Neural cell (in vitro differentiated cells): ENCODE measurements around the gene GABRD. TPM values are rescaled to one million over a fixed set of nuclear protein-coding genes. Genes with fewer than 3 reads are reported as not detected.

Experiments used
- H2AFZ ChIP-seq: fragments of 200-600, 300-800 bp; sonication (generic), shearing (Covaris generic); 2 replicates; pipeline ENCODE4 v1.6.0; 2014; ENCODE audit warnings: low read depth, mild to moderate bottlenecking, antibody characterized with exemption, low read length, moderate library complexity
- H3F3A ChIP-seq: fragments of 200-600 bp; shearing (Covaris generic); 2 replicates; pipeline ENCODE4 v1.6.1; 2016; ENCODE audit warnings: mild to moderate bottlenecking, moderate library complexity, mixed read lengths, antibody characterized with exemption, low read length; ENCODE audit not compliant: insufficient read depth, poor library complexity, severe bottlenecking
- H3K27ac ChIP-seq: fragments of 200-600, 300-800 bp; sonication (generic), shearing (Covaris generic); 2 replicates; pipeline ENCODE4 v1.5.1; 2014; ENCODE audit warnings: mild to moderate bottlenecking, low read length, moderate library complexity
- H3K27me3 ChIP-seq: fragments of 300-800, 200-600 bp; sonication (generic), shearing (Covaris generic); 2 replicates; pipeline ENCODE4 v1.6.0; 2014; ENCODE audit warnings: mild to moderate bottlenecking, low read depth, low read length, moderate library complexity; ENCODE audit not compliant: insufficient read depth
- H3K36me3 ChIP-seq: fragments of 300-800, 200-600 bp; sonication (generic), shearing (Covaris generic); 2 replicates; pipeline ENCODE4 v1.5.1; 2014; ENCODE audit warnings: mild to moderate bottlenecking, antibody characterized with exemption, low read length, moderate library complexity; ENCODE audit not compliant: insufficient read depth
- H3K4me2 ChIP-seq: fragments of 300-800, 200-600 bp; sonication (generic), shearing (Covaris generic); 2 replicates; pipeline ENCODE4 v1.6.0; 2014; ENCODE audit warnings: mild to moderate bottlenecking, low read length
- H3K4me3 ChIP-seq: fragments of 300-800, 200-600 bp; sonication (generic), shearing (Covaris generic); 2 replicates; pipeline ENCODE4 v1.5.1; 2014; ENCODE audit warnings: mild to moderate bottlenecking, low read length, moderate library complexity
- H3K79me2 ChIP-seq: fragments of 200-600 bp; shearing (Covaris generic); replicated peaks from 2 replicates; pipeline ENCODE4 v1.6.0; 2014; ENCODE audit warnings: mild to moderate bottlenecking, low read length, moderate library complexity; ENCODE audit not compliant: insufficient read depth
- H3K9ac ChIP-seq: fragments of 300-800, 200-600 bp; sonication (generic), shearing (Covaris generic); 2 replicates; pipeline ENCODE4 v1.6.1; 2016; ENCODE audit warnings: mild to moderate bottlenecking, low read length, mixed read lengths
- H3K9me2 ChIP-seq: fragments of 200-600 bp; shearing (Covaris generic); 2 replicates; pipeline ENCODE4 v1.6.1; 2016; ENCODE audit warnings: mild to moderate bottlenecking, low read length, mixed read lengths; ENCODE audit not compliant: insufficient read depth
- H3K9me3 ChIP-seq: fragments of 200-600, 300-800 bp; sonication (generic), shearing (Covaris generic); 2 replicates; pipeline ENCODE4 v1.6.1; 2016; ENCODE audit warnings: mild to moderate bottlenecking, mixed run types, low read length, moderate library complexity, mixed read lengths
- H4K20me1 ChIP-seq: fragments of 200-600 bp; shearing (Covaris generic); 2 replicates; pipeline ENCODE4 v1.6.1; 2016; ENCODE audit warnings: mild to moderate bottlenecking, mixed run types; ENCODE audit not compliant: insufficient read depth
- EP300 ChIP-seq: fragments of 450-650 bp; conservative IDR thresholded peaks from 2 replicates; pipeline ENCODE4 v1.6.1; 2014; ENCODE audit warnings: antibody characterized with exemption, mild to moderate bottlenecking, moderate library complexity; ENCODE audit not compliant: poor library complexity, severe bottlenecking
- EZH2 ChIP-seq: fragments of 200-600, 300-800 bp; shearing (Covaris generic), sonication (generic); IDR thresholded peaks from 2 replicates; pipeline ENCODE4 v1.6.1; 2014; ENCODE audit warnings: antibody characterized with exemption, low read length, borderline replicate concordance, mild to moderate bottlenecking; ENCODE audit not compliant: insufficient read depth, poor library complexity, severe bottlenecking
- MXI1 ChIP-seq: fragments of 450-650 bp; conservative IDR thresholded peaks from 2 replicates; pipeline ENCODE4 v1.6.1; 2014; ENCODE audit warnings: antibody characterized with exemption, mild to moderate bottlenecking; ENCODE audit not compliant: poor library complexity, severe bottlenecking
- POLR2AphosphoS5 ChIP-seq: IDR thresholded peaks from 2 replicates; pipeline ENCODE4 v1.6.1; 2012
- RAD21 ChIP-seq: fragments of 450-650 bp; conservative IDR thresholded peaks from 2 replicates; pipeline ENCODE4 v1.6.1; 2014; ENCODE audit warnings: antibody characterized with exemption, mild to moderate bottlenecking, moderate library complexity
- SMC3 ChIP-seq: fragments of 450-650 bp; conservative IDR thresholded peaks from 2 replicates; pipeline ENCODE4 v1.6.1; 2014; ENCODE audit warnings: antibody characterized with exemption, mild to moderate bottlenecking, moderate library complexity; ENCODE audit not compliant: poor library complexity
- TAF1 ChIP-seq: IDR thresholded peaks from 2 replicates; pipeline ENCODE4 v1.6.1; 2012; ENCODE audit warnings: low read depth
- polyA plus RNA-seq: library from polyadenylated mRNA; depleted of rRNA; stranded (reverse); fragments of >200 nt; gene quantifications from 2 replicates; pipeline ENCODE4 v1.2.3, GENCODE V29; 2014
- TF ChIP-seq, protein P1 (sequence below): fragments of 450-650 bp; IDR thresholded peaks from 2 replicates; pipeline ENCODE4 v1.5.1; 2014; ENCODE audit warnings: antibody characterized with exemption, mild to moderate bottlenecking, moderate library complexity; ENCODE audit not compliant: poor library complexity, severe bottlenecking
- TF ChIP-seq, protein P2 (sequence below): IDR thresholded peaks from 2 replicates; pipeline ENCODE4 v1.6.1; 2012; ENCODE audit warnings: borderline replicate concordance

GABRD gene
- polyA plus RNA-seq, 1 donor from 2014 or later, result 0.85 TPM

DNA sequence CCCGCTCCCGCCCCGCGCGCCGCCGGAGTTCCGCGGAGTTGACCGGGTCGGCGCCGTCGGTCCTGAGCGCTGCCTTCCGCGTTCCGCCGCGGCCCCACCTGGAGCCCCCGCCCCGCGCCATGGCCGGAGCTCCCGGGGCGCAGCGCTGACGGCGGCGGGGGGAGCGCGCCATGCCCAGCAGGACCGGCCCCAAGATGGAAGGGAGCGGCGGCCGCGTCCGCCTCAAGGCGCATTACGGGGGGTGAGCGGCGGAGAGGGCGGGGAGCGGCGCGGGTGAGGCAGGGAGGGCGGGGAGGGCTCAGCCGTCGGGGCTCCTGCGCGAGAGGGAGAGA lies 31.3 kb downstream of the GABRD start:
- H3K79me2 ChIP-seq, result no peaks in the 10 kb centered on the region
- H4K20me1 ChIP-seq, result no peaks in the 10 kb centered on the region
- no peak overlapping the region for H3K9ac ChIP-seq
- H3K4me2 ChIP-seq, result no peak overlapping the region
- no peaks in the 10 kb centered on the region for H3K36me3 ChIP-seq
- no peak overlapping the region for H3K27ac ChIP-seq
- TF ChIP-seq MXI1 (no peak), EP300 (no peak), EZH2 (no peak), TAF1 (no peak), RAD21 (no peak), POLR2AphosphoS5 (no peak), SMC3 (no peak)
- TF ChIP-seq, protein P1, sequence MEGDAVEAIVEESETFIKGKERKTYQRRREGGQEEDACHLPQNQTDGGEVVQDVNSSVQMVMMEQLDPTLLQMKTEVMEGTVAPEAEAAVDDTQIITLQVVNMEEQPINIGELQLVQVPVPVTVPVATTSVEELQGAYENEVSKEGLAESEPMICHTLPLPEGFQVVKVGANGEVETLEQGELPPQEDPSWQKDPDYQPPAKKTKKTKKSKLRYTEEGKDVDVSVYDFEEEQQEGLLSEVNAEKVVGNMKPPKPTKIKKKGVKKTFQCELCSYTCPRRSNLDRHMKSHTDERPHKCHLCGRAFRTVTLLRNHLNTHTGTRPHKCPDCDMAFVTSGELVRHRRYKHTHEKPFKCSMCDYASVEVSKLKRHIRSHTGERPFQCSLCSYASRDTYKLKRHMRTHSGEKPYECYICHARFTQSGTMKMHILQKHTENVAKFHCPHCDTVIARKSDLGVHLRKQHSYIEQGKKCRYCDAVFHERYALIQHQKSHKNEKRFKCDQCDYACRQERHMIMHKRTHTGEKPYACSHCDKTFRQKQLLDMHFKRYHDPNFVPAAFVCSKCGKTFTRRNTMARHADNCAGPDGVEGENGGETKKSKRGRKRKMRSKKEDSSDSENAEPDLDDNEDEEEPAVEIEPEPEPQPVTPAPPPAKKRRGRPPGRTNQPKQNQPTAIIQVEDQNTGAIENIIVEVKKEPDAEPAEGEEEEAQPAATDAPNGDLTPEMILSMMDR, result no peak
- TF ChIP-seq, protein P2, sequence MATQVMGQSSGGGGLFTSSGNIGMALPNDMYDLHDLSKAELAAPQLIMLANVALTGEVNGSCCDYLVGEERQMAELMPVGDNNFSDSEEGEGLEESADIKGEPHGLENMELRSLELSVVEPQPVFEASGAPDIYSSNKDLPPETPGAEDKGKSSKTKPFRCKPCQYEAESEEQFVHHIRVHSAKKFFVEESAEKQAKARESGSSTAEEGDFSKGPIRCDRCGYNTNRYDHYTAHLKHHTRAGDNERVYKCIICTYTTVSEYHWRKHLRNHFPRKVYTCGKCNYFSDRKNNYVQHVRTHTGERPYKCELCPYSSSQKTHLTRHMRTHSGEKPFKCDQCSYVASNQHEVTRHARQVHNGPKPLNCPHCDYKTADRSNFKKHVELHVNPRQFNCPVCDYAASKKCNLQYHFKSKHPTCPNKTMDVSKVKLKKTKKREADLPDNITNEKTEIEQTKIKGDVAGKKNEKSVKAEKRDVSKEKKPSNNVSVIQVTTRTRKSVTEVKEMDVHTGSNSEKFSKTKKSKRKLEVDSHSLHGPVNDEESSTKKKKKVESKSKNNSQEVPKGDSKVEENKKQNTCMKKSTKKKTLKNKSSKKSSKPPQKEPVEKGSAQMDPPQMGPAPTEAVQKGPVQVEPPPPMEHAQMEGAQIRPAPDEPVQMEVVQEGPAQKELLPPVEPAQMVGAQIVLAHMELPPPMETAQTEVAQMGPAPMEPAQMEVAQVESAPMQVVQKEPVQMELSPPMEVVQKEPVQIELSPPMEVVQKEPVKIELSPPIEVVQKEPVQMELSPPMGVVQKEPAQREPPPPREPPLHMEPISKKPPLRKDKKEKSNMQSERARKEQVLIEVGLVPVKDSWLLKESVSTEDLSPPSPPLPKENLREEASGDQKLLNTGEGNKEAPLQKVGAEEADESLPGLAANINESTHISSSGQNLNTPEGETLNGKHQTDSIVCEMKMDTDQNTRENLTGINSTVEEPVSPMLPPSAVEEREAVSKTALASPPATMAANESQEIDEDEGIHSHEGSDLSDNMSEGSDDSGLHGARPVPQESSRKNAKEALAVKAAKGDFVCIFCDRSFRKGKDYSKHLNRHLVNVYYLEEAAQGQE, result no peak
- H2AFZ ChIP-seq, result no peak overlapping the region
- H3F3A ChIP-seq, result no peaks in the 10 kb centered on the region
- peaks cover 48% of the 10 kb centered on the region for H3K27me3 ChIP-seq
- H3K9me3 ChIP-seq, result no peaks in the 10 kb centered on the region
- H3K9me2 ChIP-seq, result no peaks in the 10 kb centered on the region
- peak overlapping the region; percentile 51 for H3K4me3 ChIP-seq

DNA sequence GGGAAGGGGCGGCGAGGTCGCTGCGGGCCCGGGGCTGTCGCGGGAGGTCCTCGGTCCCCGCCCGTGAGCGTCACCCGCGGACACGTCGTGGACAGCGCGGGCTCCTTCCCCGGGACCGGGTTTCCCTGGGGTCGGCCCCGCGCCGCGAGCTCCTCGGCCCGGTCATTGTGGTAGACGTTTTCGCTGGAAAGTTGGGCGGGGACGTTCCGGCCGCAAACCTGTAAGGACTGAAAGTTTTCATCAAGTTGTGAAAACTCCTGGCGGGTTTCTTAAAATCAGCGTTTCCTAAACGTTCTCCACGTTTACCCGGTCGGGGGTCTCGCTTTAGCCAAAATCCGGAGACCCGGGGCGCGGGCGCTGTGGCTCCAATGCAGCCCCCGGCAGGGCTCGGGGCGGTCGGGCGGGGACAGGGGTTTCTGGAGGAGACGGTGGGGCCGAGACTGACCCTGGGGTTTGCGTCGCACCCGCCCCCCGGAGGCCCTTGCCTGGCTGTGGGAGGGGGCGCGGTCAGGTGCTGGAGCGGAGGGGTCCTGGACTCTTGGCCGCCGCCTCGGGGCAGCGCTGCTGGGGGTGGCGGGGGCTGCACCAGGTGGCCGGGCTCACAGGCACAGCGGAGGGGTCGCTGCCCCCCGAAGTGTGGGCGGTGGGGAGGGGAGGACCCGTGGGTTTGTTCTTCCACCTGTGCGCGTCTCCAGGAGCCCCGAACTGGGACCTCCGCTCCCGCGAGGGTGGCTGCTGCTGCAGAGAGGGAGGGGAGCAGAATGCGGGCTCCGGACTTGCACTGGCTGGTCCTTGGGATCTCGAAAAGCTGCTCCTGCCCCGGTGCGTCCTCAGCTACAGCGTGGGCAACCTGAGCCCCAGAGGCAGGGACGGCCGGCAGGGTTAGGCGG lies 31.9 kb downstream of the GABRD start:
- H3K9ac ChIP-seq, result no peak overlapping the region
- H3K27ac ChIP-seq, result no peak overlapping the region
- no peaks in the 10 kb centered on the region for H3K9me3 ChIP-seq
- H3K79me2 ChIP-seq, result no peaks in the 10 kb centered on the region
- TF ChIP-seq SMC3, result no peak
- TF ChIP-seq, protein P1, result no peak
- no peak for TF ChIP-seq MXI1
- no peak for TF ChIP-seq RAD21
- no peak for TF ChIP-seq EZH2
- no peak for TF ChIP-seq EP300
- no peak for TF ChIP-seq TAF1
- TF ChIP-seq POLR2AphosphoS5, result no peak
- TF ChIP-seq, protein P2, result no peak
- H3K9me2 ChIP-seq, result no peaks in the 10 kb centered on the region
- H3K36me3 ChIP-seq, result no peaks in the 10 kb centered on the region
- H3K27me3 ChIP-seq, result peaks cover 45% of the 10 kb centered on the region
- H4K20me1 ChIP-seq, result no peaks in the 10 kb centered on the region
- H3K4me3 ChIP-seq, result peak overlapping the region; percentile 51
- H3F3A ChIP-seq, result no peaks in the 10 kb centered on the region
- H3K4me2 ChIP-seq, result no peak overlapping the region
- no peak overlapping the region for H2AFZ ChIP-seq
